Fibroblast of lung (primary cell): ENCODE data around the gene MYO6.

ENCODE experiments used
- EZH2 ChIP-seq: IDR thresholded peaks from 2 replicates; pipeline ENCODE4 v1.5.1; 2012; ENCODE audit warnings: low read length, control low read depth, mild to moderate bottlenecking; ENCODE audit errors: missing control alignments
- TF ChIP-seq, protein P1 (sequence below), 2 donors: IDR thresholded peaks in 1 of 2; conservative IDR thresholded peaks in 1 of 2; 1 replicate in 1 of 2; 2 replicates in 1 of 2; pipeline ENCODE4 v1.5.1; 2011 to 2012; ENCODE audit warnings: low read length in 2 of 2, control low read depth in 1 of 2, inconsistent platforms in 1 of 2, low read depth in 1 of 2, mild to moderate bottlenecking in 1 of 2

DNA sequence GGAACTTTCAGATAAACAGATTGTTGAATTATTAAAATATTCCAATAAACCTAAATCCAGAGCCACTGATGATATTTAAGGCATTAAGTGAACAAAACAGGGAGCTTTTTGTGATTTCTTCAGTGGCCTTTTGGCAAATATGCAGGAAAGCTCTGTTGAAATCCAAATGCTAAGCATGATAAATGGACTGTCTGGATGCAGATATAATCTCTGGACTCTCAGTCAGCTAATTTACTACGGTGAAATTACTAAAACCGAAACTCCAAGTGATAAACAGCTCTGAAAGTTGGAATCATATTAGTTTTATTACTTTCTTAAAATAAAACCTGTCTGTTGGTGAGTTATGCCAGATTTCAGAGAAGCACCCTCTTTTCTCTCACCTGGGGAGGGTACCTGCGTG lies 203.1 kb downstream of the MYO6 start:
- no peak for TF ChIP-seq EZH2
- TF ChIP-seq, protein P1, sequence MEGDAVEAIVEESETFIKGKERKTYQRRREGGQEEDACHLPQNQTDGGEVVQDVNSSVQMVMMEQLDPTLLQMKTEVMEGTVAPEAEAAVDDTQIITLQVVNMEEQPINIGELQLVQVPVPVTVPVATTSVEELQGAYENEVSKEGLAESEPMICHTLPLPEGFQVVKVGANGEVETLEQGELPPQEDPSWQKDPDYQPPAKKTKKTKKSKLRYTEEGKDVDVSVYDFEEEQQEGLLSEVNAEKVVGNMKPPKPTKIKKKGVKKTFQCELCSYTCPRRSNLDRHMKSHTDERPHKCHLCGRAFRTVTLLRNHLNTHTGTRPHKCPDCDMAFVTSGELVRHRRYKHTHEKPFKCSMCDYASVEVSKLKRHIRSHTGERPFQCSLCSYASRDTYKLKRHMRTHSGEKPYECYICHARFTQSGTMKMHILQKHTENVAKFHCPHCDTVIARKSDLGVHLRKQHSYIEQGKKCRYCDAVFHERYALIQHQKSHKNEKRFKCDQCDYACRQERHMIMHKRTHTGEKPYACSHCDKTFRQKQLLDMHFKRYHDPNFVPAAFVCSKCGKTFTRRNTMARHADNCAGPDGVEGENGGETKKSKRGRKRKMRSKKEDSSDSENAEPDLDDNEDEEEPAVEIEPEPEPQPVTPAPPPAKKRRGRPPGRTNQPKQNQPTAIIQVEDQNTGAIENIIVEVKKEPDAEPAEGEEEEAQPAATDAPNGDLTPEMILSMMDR (conservative IDR thresholded peaks at IDR 0.05 in 1 of 2, IDR thresholded peaks at IDR 0.05 in 1 of 2; ENCODE audit: low read depth in 1 of 2, low read length in 2 of 2): no peak
